Measurements from ENCODE around the gene MAP4K2.
"Not testable (repeated sequence)": the region's sequence is repeated elsewhere in the genome, so short reads cannot be mapped to it uniquely, and the experiment has no call there.

The MAP4K2 gene

DNA sequence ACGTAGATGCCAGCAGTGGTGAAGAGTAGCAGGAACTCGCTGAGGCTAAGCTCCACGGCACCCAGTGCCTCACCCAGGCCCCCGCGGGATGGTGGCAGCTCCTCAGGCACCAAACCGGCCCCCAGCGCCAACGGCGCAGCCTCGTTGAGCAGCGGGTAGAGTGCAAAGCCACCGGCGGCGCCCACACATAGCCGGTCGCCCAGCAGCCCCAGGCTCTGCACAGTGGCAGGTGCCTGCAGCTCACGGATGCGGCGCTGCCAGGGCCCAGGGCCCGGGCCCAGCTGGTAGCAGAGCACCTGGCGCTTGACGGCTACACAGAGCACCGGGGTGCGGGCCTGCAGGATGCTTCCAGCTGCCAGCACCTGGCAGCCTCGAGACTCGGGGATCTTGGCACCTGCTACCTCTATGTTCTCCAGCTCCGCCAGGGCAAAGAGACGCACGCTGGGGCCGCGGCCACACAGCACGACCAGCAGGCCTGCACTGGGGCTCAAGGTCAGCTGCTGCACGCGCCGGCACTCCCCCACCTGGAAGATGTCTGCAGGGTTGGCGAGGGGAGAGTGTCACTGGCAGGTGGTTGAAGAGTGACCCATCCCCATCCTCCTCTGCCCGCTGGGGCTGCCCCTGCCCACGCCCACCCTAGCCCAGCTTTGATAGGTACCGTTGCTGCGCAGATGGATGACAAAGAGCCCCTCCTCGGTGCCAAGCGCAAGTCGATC lies 26.7 kb upstream of the MAP4K2 start:
- H3K27ac ChIP-seq: no peak overlapping the region
- no peak for TF ChIP-seq ZFX (IDR thresholded peaks at IDR 0.05)
- TF ChIP-seq, protein P1, sequence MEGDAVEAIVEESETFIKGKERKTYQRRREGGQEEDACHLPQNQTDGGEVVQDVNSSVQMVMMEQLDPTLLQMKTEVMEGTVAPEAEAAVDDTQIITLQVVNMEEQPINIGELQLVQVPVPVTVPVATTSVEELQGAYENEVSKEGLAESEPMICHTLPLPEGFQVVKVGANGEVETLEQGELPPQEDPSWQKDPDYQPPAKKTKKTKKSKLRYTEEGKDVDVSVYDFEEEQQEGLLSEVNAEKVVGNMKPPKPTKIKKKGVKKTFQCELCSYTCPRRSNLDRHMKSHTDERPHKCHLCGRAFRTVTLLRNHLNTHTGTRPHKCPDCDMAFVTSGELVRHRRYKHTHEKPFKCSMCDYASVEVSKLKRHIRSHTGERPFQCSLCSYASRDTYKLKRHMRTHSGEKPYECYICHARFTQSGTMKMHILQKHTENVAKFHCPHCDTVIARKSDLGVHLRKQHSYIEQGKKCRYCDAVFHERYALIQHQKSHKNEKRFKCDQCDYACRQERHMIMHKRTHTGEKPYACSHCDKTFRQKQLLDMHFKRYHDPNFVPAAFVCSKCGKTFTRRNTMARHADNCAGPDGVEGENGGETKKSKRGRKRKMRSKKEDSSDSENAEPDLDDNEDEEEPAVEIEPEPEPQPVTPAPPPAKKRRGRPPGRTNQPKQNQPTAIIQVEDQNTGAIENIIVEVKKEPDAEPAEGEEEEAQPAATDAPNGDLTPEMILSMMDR (conservative IDR thresholded peaks at IDR 0.05): no peak

DNA sequence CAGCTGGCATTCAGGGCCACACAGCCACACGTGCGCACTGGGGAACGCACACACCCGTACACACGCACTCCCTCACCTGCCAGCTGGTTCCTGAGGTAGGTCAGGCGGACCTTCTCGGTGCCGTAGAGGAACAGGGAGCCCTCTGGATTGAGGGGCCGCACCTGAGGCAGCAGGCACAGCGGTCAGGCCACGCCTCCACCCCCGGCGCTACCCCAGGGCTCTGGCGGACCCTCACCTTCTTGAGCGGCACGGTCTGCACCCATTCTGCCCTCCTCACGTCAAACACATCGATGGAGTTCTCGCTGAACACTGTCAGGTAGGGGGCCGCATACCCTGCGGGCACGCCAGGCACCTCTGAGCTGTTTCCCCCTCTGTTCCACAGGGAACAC lies 24.4 kb upstream of the MAP4K2 start:
- H3K27ac ChIP-seq: no peak overlapping the region
- no peak for TF ChIP-seq ZFX (IDR thresholded peaks at IDR 0.05)
- TF ChIP-seq, protein P1 (conservative IDR thresholded peaks at IDR 0.05): no peak

GRCh38 chr11:64826578-64827450 lies 23.8 kb upstream of the MAP4K2 start:
- H3K27ac ChIP-seq: no peak overlapping the region
- TF ChIP-seq ZFX (IDR thresholded peaks at IDR 0.05): no peak
- TF ChIP-seq, protein P1 (conservative IDR thresholded peaks at IDR 0.05): no peak

- H3K27ac ChIP-seq: no peak overlapping the region
- TF ChIP-seq ZFX (IDR thresholded peaks at IDR 0.05): no peak
- TF ChIP-seq, protein P1 (conservative IDR thresholded peaks at IDR 0.05): no peak
These were observed 23.0 kb upstream of the MAP4K2 start for GRCh38 chr11:64826062-64826461.

- TF ChIP-seq, protein P1 (conservative IDR thresholded peaks at IDR 0.05): no peak
- TF ChIP-seq ZFX (IDR thresholded peaks at IDR 0.05): no peak
- H3K27ac ChIP-seq: no peak overlapping the region
These were observed 20.6 kb upstream of the MAP4K2 start for GRCh38 chr11:64823568-64824119.

- no peak overlapping the region for H3K27ac ChIP-seq
- no peak for TF ChIP-seq ZFX (IDR thresholded peaks at IDR 0.05)
- TF ChIP-seq, protein P1 (conservative IDR thresholded peaks at IDR 0.05): no peak
These were observed 14.5 kb upstream of the MAP4K2 start for GRCh38 chr11:64817476-64817875.

- H3K27ac ChIP-seq: not testable (repeated sequence)
These were observed 12.4 kb upstream of the MAP4K2 start for GRCh38 chr11:64815433-64815832.

Measured in C4-2B (cell line).